Measurements from ENCODE around the gene PACSIN2.

GRCh38 chr22:42967005-42967404, 47.9 kb downstream of the PACSIN2 start:
- TF ChIP-seq, protein P1, sequence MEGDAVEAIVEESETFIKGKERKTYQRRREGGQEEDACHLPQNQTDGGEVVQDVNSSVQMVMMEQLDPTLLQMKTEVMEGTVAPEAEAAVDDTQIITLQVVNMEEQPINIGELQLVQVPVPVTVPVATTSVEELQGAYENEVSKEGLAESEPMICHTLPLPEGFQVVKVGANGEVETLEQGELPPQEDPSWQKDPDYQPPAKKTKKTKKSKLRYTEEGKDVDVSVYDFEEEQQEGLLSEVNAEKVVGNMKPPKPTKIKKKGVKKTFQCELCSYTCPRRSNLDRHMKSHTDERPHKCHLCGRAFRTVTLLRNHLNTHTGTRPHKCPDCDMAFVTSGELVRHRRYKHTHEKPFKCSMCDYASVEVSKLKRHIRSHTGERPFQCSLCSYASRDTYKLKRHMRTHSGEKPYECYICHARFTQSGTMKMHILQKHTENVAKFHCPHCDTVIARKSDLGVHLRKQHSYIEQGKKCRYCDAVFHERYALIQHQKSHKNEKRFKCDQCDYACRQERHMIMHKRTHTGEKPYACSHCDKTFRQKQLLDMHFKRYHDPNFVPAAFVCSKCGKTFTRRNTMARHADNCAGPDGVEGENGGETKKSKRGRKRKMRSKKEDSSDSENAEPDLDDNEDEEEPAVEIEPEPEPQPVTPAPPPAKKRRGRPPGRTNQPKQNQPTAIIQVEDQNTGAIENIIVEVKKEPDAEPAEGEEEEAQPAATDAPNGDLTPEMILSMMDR (IDR thresholded peaks at IDR 0.05) = no peak
- TF ChIP-seq POLR2A (IDR thresholded peaks at IDR 0.05) = no peak
